SK-N-MC (cell line): ENCODE results near the gene PXYLP1.

Experiments
- FOXP2 ChIP-seq: optimal IDR thresholded peaks from 2 replicates; pipeline ENCODE3; 2011; ENCODE audit warnings: mild to moderate bottlenecking, moderate library complexity; ENCODE audit not compliant: insufficient read depth; ENCODE audit errors: extremely low read length, control extremely low read depth
- POLR2AphosphoS5 ChIP-seq: IDR thresholded peaks from 2 replicates; pipeline ENCODE4 v1.6.1; 2012; ENCODE audit warnings: mild to moderate bottlenecking, low read depth, low read length, borderline replicate concordance

- TF ChIP-seq FOXP2 (no peak), POLR2AphosphoS5 (no peak)
Measured at GRCh38 chr3:141321109-141321497, 89.5 kb downstream of the PXYLP1 start.
